Endodermal cell (in vitro differentiated cells): Measurements from ENCODE around the gene FAM221A. TPM values are rescaled to one million over a fixed set of nuclear protein-coding genes. Genes with fewer than 3 reads are reported as not detected.
"Not testable (repeated sequence)": the region's sequence is repeated elsewhere in the genome, so short reads cannot be mapped to it uniquely, and the experiment has no call there.

Experiments used
- DNase-seq: peaks from one replicate; pipeline ENCODE4 v3.0.0-alpha.2; 2017
- H3K27ac ChIP-seq: 2 replicates; pipeline ENCODE4 v1.5.1; 2013; ENCODE audit warnings: mild to moderate bottlenecking, low read depth, low read length, moderate library complexity
- H3K27me3 ChIP-seq: 2 replicates; pipeline ENCODE4 v1.6.1; 2013; ENCODE audit warnings: mild to moderate bottlenecking, low read length, moderate library complexity; ENCODE audit not compliant: insufficient read depth, control insufficient read depth, poor library complexity, severe bottlenecking
- H3K36me3 ChIP-seq: 2 replicates; pipeline ENCODE4 v1.7.0; 2013; ENCODE audit warnings: mild to moderate bottlenecking, low read length, moderate library complexity; ENCODE audit not compliant: control insufficient read depth, insufficient read depth
- H3K4me1 ChIP-seq: one replicate; pipeline ENCODE4 v1.7.0; 2013; ENCODE audit warnings: low read length; ENCODE audit not compliant: control insufficient read depth, insufficient read depth
- H3K4me3 ChIP-seq: 2 replicates; pipeline ENCODE4 v1.5.1; 2013; ENCODE audit warnings: mild to moderate bottlenecking, low read length, moderate library complexity
- H3K9ac ChIP-seq: 2 replicates; pipeline ENCODE4 v1.6.1; 2013; ENCODE audit warnings: mild to moderate bottlenecking, low read length, moderate library complexity; ENCODE audit not compliant: poor library complexity, severe bottlenecking; ENCODE audit errors: extremely low read depth
- H3K9me3 ChIP-seq: 2 replicates; pipeline ENCODE4 v1.6.1; 2013; ENCODE audit warnings: mild to moderate bottlenecking, low read length, moderate library complexity; ENCODE audit not compliant: control insufficient read depth
- H3K27ac Mint-ChIP-seq: 2 replicates; pipeline ENCODE4 v1.8.0; 2020; ENCODE audit warnings: mixed read lengths
- H3K27me3 Mint-ChIP-seq: 2 replicates; pipeline ENCODE4 v1.8.0; 2021; ENCODE audit warnings: mild to moderate bottlenecking, mixed read lengths; ENCODE audit not compliant: insufficient read depth
- H3K36me3 Mint-ChIP-seq: 2 replicates; pipeline ENCODE4 v1.8.0; 2020; ENCODE audit warnings: low read depth, mixed read lengths
- H3K4me1 Mint-ChIP-seq: 2 replicates; pipeline ENCODE4 v1.8.0; 2020; ENCODE audit warnings: mixed read lengths
- H3K4me3 Mint-ChIP-seq: 2 replicates; pipeline ENCODE4 v1.8.0; 2020; ENCODE audit warnings: mild to moderate bottlenecking, moderate library complexity, mixed read lengths
- H3K9me3 Mint-ChIP-seq: 2 replicates; pipeline ENCODE4 v1.8.0; 2020; ENCODE audit warnings: mild to moderate bottlenecking, mixed read lengths
- WGBS, 2 experiments: methylation state at CpG; one replicate each; pipeline versions ENCODE4 v1.1.5 to v1.1.7; 2013; ENCODE audit warnings: missing lambda C conversion rate in 2 of 2, mixed read lengths in 1 of 2; ENCODE audit not compliant: insufficient coverage in 1 of 2, insufficient read length in 1 of 2; 5-methylcytosine and 5-hydroxymethylcytosine counted together
- total RNA-seq, 2 donors: library from RNA; stranded (reverse); fragmentation: NEBNext Ultra II Directional in 1 of 2; extraction: Animal tissue kit (Norgen Biotek cat#: 25700) in 1 of 2; gene quantifications; 2 replicates in 1 of 2; 3 replicates in 1 of 2; pipeline ENCODE4 v1.2.1, GENCODE V29; 2021
- TF ChIP-seq, protein P1 (sequence below): fragments of 200-600 bp; sonication (generic); conservative IDR thresholded peaks from 2 replicates; pipeline ENCODE4 v1.5.0; 2021; ENCODE audit warnings: antibody characterized with exemption, mild to moderate bottlenecking

The FAM221A gene
- total RNA-seq, 2 donors from 2014 or later: 16.2 to 20.8 TPM

DNA sequence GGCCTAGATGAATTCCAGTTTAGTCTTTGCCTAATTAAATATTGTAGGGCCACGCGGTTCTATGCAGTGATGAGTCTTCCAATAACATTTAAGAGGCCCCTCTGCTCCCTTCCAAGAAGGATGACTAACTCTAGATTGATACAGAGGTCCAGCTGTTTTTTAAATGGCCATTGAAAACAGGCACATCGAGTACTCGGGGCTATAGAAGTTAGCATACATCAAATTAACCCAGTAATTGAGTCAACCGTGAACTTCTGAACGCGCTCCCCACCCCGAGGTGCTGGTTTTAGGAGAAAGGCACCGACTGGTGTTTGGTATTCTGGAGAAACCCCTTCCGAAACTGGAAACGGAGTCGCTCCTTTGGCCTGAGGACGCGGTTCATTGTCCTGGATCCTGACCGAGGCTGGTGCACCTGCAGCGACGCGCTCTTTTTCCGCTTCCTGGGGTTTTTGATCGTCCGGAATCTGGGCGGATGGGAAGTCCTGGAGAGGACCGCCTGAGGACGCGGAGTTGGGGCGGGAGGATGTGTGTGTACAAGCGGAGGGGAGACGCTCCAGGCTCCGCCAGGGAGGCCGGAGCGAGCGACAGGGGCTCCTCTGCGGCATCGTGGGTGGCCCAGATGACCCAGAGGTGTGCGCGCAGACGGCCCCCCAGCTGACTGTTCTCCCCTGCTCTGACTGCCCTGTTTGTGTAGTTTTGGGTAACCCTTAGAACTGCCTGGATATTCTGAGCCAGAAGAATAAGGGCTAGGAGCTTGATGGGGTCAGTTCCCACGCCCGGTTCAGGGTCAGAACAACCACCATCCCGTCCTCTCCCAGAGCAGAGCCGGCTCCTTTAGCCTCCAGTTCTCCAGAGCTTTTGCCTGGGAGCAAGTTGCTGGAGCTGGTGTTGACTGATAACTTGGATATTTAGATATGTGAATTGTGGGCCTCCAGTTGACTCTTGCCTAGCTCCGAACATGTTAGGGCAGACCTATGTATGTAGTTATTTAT is 711 bp downstream of the FAM221A start:
- Histone ChIP-seq H3K9ac (no peak overlapping the region), H3K9me3 (no peaks in the 10 kb centered on the region), H3K27ac (peak overlapping the region; percentile 60), H3K4me1 (no peaks in the 10 kb centered on the region), H3K27me3 (no peaks in the 10 kb centered on the region), H3K4me3 (peak overlapping the region; percentile 66), H3K36me3 (no peaks in the 10 kb centered on the region)
- peaks cover 18% of the 10 kb centered on the region for H3K36me3 Mint-ChIP-seq
- 45 to 79% methylated on average over 27 to 42 of the region's 42 CpGs for WGBS, 2 experiments
- no peaks in the 10 kb centered on the region for H3K4me1 Mint-ChIP-seq
- peaks cover 20% of the 10 kb centered on the region for H3K27me3 Mint-ChIP-seq
- peaks cover 3% of the 10 kb centered on the region for H3K9me3 Mint-ChIP-seq
- TF ChIP-seq, protein P1, sequence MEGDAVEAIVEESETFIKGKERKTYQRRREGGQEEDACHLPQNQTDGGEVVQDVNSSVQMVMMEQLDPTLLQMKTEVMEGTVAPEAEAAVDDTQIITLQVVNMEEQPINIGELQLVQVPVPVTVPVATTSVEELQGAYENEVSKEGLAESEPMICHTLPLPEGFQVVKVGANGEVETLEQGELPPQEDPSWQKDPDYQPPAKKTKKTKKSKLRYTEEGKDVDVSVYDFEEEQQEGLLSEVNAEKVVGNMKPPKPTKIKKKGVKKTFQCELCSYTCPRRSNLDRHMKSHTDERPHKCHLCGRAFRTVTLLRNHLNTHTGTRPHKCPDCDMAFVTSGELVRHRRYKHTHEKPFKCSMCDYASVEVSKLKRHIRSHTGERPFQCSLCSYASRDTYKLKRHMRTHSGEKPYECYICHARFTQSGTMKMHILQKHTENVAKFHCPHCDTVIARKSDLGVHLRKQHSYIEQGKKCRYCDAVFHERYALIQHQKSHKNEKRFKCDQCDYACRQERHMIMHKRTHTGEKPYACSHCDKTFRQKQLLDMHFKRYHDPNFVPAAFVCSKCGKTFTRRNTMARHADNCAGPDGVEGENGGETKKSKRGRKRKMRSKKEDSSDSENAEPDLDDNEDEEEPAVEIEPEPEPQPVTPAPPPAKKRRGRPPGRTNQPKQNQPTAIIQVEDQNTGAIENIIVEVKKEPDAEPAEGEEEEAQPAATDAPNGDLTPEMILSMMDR: no peak
- peak overlapping the region; percentile 82 for H3K4me3 Mint-ChIP-seq
- peak overlapping the region; percentile 79 for H3K27ac Mint-ChIP-seq
- peak; percentile 92 for DNase-seq

DNA sequence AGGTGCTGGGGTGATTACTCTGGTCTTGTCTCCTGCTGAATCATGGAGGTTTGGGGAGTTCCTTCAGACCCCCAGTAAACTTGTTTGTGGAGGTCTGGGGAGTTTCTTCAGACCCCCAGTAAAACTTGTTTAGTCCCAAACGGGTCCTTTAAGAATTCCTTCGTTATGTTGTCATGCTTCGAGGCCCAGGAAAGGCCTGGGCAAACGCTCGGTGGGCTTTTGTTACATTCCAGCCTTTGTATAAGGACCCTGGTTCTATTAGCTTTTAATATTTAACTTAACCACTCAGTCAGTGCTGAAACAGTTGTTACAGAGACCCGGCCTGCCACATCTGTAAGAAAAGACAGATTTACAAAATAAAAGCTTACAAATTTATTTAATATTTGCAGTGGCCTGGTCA is 4.0 kb downstream of the FAM221A start:
- not testable (repeated sequence) for H3K4me3 Mint-ChIP-seq
- H3K27ac Mint-ChIP-seq: peak overlapping the region; percentile 68

DNA sequence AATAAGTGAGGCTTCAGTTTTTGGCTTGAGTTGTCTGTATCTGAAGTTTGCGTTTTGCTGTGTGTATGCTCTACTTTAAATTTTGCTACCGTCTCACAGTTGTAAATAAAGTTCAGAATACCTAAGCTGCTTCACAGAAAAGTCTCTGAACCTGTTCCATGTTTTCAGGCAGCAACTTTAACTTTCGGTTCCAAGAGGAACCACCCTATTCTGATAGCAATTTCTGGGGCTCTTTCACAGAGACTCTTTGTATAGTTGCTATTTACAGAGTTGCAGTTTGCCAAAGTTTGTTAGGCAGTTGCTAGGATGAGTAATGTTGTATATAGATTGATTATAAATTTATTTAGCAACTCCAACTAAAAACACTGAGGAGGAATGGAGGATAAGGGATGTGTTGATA is 5.7 kb downstream of the FAM221A start:
- WGBS, 2 experiments: 90 to 93% methylated on average over 3 of the region's 3 CpGs

More for the DNA sequence above, 4.0 kb downstream of the FAM221A start:
- not testable (repeated sequence) for H3K27me3 ChIP-seq, H3K36me3 ChIP-seq, H3K9me3 Mint-ChIP-seq, H3K27ac ChIP-seq, H3K4me1 Mint-ChIP-seq, H3K4me1 ChIP-seq, H3K27me3 Mint-ChIP-seq, H3K9ac ChIP-seq, H3K4me3 ChIP-seq, DNase-seq, H3K9me3 ChIP-seq
- WGBS, 2 experiments: 42 to 82% methylated on average over 5 to 6 of the region's 6 CpGs
- H3K36me3 Mint-ChIP-seq: peaks cover 36% of the 10 kb centered on the region

More for the DNA sequence above, 5.7 kb downstream of the FAM221A start:
- Histone ChIP-seq H3K4me3 (no peak overlapping the region), H3K27ac (no peak overlapping the region), H3K4me1 (no peaks in the 10 kb centered on the region), H3K9ac (no peak overlapping the region), H3K9me3 (no peaks in the 10 kb centered on the region), H3K27me3 (no peaks in the 10 kb centered on the region), H3K36me3 (no peaks in the 10 kb centered on the region)
- no peak overlapping the region for H3K4me3 Mint-ChIP-seq
- H3K9me3 Mint-ChIP-seq: no peaks in the 10 kb centered on the region
- DNase-seq: no peak
- no peak overlapping the region for H3K27ac Mint-ChIP-seq
- TF ChIP-seq, protein P1: no peak
- H3K4me1 Mint-ChIP-seq: no peaks in the 10 kb centered on the region
- H3K27me3 Mint-ChIP-seq: no peaks in the 10 kb centered on the region
- H3K36me3 Mint-ChIP-seq: peaks cover 49% of the 10 kb centered on the region
